Ramos (cell line): ENCODE data around the gene SCRG1.

Experiments used
- in situ Hi-C: fragments of 300-500 bp; cut with MboI; formaldehyde crosslinking; loops from one replicate; pipeline ENCODE4 v1.14.3; 2022; ENCODE audit warnings: low sequenced_read_pairs; ENCODE audit not compliant: unreplicated experiment

Gene SCRG1

GRCh38 chr4:173398779-173399415 lies at the start of gene SCRG1:
TSS of gene SCRG1 (minus strand) at chr4:173399116. CDS start at chr4:173391414, 7,702 bp downstream.
- in situ Hi-C loops = no loop called here

GRCh38 chr4:173448103-173448502 lies 49.2 kb upstream of the SCRG1 start:
- in situ Hi-C loops = no loop called here

GRCh38 chr4:173446416-173446815 lies 47.5 kb upstream of the SCRG1 start:
- in situ Hi-C loops = no loop called here

- in situ Hi-C loops = no loop called here
Observed at GRCh38 chr4:173443121-173443520, 44.2 kb upstream of the SCRG1 start.

- in situ Hi-C loops = no loop called here
Observed at GRCh38 chr4:173442223-173442932, 43.5 kb upstream of the SCRG1 start.

GRCh38 chr4:173440888-173441287 lies 42.0 kb upstream of the SCRG1 start:
- in situ Hi-C loops = no loop called here

GRCh38 chr4:173436771-173437265 lies 37.9 kb upstream of the SCRG1 start:
- in situ Hi-C loops = no loop called here

GRCh38 chr4:173436149-173436579 lies 37.2 kb upstream of the SCRG1 start:
- in situ Hi-C loops = no loop called here

- in situ Hi-C loops = no loop called here
Observed at GRCh38 chr4:173434231-173434630, 35.3 kb upstream of the SCRG1 start.

GRCh38 chr4:173433447-173433846 lies 34.5 kb upstream of the SCRG1 start:
- in situ Hi-C loops = no loop called here

- in situ Hi-C loops = no loop called here
Observed at GRCh38 chr4:173432430-173432829, 33.5 kb upstream of the SCRG1 start.

GRCh38 chr4:173426064-173426463 lies 27.1 kb upstream of the SCRG1 start:
- in situ Hi-C loops = no loop called here

- in situ Hi-C loops = no loop called here
Observed at GRCh38 chr4:173424899-173425805, 26.2 kb upstream of the SCRG1 start.

GRCh38 chr4:173420801-173421200 lies 21.9 kb upstream of the SCRG1 start:
- in situ Hi-C loops = no loop called here

GRCh38 chr4:173420324-173420752 lies 21.4 kb upstream of the SCRG1 start:
- in situ Hi-C loops = no loop called here

- in situ Hi-C loops = no loop called here
Observed at GRCh38 chr4:173418639-173419038, 19.7 kb upstream of the SCRG1 start.

GRCh38 chr4:173417833-173418232 lies 18.9 kb upstream of the SCRG1 start:
- in situ Hi-C loops = no loop called here

- in situ Hi-C loops = no loop called here
Observed at GRCh38 chr4:173415885-173416653, 17.2 kb upstream of the SCRG1 start.

GRCh38 chr4:173415092-173415491 lies 16.2 kb upstream of the SCRG1 start:
- in situ Hi-C loops = no loop called here

GRCh38 chr4:173414456-173414855 lies 15.5 kb upstream of the SCRG1 start:
- in situ Hi-C loops = loop anchor here (5.0 kb wide), 2 partner anchors 107 to 397 kb away; no protein-coding TSS in a partner anchor
